ENCODE results near the gene CPEB3.

DNA sequence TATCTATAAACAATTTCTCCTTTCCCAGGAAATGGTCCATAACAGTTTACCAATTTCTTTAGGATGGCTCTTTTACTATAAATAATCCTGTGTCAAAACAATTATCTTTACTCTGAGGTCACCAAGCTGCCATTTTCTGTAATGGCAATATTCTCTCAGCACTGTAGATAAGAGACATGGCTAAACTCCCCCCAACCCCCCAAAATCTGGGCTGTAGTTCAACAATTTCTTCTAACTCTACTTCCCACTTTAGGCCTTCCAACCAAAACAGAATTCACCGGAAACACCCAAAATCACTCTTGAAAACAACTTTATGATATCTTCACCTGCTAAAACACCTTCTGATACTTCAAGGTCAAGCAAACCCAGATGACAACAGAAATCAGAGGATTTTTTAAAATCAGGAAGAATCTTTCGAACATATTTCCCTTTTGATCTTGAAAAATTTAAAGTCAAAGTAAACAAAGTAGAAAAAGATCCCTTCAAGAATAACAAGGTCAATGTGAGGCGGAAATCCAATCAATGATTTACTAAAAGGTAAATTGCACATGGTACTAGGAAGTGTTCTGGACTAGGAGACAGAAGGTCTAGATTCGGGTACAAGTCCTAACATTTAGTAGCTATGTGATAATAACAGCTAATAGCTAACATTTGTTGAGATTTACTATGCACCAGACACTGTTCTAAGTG is 176.8 kb downstream of the CPEB3 start:
- no peak for TF ChIP-seq RARB (CRISPR knock-in tag; IDR thresholded peaks at IDR 0.05)
- TF ChIP-seq, protein P1, sequence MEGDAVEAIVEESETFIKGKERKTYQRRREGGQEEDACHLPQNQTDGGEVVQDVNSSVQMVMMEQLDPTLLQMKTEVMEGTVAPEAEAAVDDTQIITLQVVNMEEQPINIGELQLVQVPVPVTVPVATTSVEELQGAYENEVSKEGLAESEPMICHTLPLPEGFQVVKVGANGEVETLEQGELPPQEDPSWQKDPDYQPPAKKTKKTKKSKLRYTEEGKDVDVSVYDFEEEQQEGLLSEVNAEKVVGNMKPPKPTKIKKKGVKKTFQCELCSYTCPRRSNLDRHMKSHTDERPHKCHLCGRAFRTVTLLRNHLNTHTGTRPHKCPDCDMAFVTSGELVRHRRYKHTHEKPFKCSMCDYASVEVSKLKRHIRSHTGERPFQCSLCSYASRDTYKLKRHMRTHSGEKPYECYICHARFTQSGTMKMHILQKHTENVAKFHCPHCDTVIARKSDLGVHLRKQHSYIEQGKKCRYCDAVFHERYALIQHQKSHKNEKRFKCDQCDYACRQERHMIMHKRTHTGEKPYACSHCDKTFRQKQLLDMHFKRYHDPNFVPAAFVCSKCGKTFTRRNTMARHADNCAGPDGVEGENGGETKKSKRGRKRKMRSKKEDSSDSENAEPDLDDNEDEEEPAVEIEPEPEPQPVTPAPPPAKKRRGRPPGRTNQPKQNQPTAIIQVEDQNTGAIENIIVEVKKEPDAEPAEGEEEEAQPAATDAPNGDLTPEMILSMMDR (IDR thresholded peaks at IDR 0.05): no peak
- no peak for TF ChIP-seq MAZ (IDR thresholded peaks at IDR 0.05; ENCODE audit: borderline replicate concordance, low read depth, low read length)
- TF ChIP-seq KDM5A (IDR thresholded peaks at IDR 0.05): no peak
- TF ChIP-seq JUN (IDR thresholded peaks at IDR 0.05): no peak
- TF ChIP-seq POLR2A (IDR thresholded peaks at IDR 0.05; ENCODE audit: low read length): no peak
- TF ChIP-seq CHD2 (IDR thresholded peaks at IDR 0.05; ENCODE audit: low read length, partially characterized antibody): no peak
- TF ChIP-seq EP300 (IDR thresholded peaks at IDR 0.05): no peak
- TF ChIP-seq ZC3H11A (IDR thresholded peaks at IDR 0.05): no peak
- no peak for TF ChIP-seq RAD21 (conservative IDR thresholded peaks at IDR 0.05 in 1 of 2, IDR thresholded peaks at IDR 0.05 in 1 of 2)
